Prostate gland (tissue), 2 donors: ENCODE data around the gene FARS2.

ENCODE experiments used
- POLR2A ChIP-seq: fragments of 450-650 bp; IDR thresholded peaks from one replicate; pipeline ENCODE4 v1.6.1; 2016; ENCODE audit warnings: antibody characterized with exemption, mild to moderate bottlenecking
- POLR2AphosphoS5 ChIP-seq: sonication (generic); formaldehyde crosslinking; IDR thresholded peaks from one replicate; pipeline ENCODE4 v1.6.1; 2017; ENCODE audit warnings: antibody characterized with exemption
- TF ChIP-seq, protein P1 (sequence below), 4 experiments: fragments of 200-600 bp in 2 of 4; fragments of 450-650 bp in 2 of 4; sonication (generic) in 2 of 4; IDR thresholded peaks; 1 replicate in 3 of 4; 2 replicates in 1 of 4; pipeline ENCODE4 v1.5.1; 2016 to 2019; ENCODE audit warnings: antibody characterized with exemption in 4 of 4, mild to moderate bottlenecking in 2 of 4, moderate library complexity in 2 of 4

- TF ChIP-seq, protein P1, sequence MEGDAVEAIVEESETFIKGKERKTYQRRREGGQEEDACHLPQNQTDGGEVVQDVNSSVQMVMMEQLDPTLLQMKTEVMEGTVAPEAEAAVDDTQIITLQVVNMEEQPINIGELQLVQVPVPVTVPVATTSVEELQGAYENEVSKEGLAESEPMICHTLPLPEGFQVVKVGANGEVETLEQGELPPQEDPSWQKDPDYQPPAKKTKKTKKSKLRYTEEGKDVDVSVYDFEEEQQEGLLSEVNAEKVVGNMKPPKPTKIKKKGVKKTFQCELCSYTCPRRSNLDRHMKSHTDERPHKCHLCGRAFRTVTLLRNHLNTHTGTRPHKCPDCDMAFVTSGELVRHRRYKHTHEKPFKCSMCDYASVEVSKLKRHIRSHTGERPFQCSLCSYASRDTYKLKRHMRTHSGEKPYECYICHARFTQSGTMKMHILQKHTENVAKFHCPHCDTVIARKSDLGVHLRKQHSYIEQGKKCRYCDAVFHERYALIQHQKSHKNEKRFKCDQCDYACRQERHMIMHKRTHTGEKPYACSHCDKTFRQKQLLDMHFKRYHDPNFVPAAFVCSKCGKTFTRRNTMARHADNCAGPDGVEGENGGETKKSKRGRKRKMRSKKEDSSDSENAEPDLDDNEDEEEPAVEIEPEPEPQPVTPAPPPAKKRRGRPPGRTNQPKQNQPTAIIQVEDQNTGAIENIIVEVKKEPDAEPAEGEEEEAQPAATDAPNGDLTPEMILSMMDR (IDR thresholded peaks at IDR 0.05): no peak
- TF ChIP-seq POLR2AphosphoS5: no peak
- no peak for TF ChIP-seq POLR2A
These were observed 128.9 kb downstream of the FARS2 start for GRCh38 chr6:5390177-5390576.
